Adrenal gland (tissue), 12 donors: ENCODE measurements around the gene CBX8. TPM values are rescaled to one million over a fixed set of nuclear protein-coding genes. Genes with fewer than 3 reads are reported as not detected.

Source experiments
- DNase-seq, 7 donors: peaks; one replicate each; pipeline ENCODE4 v3.0.0-alpha.2; 2019 to 2020
- H3K27ac ChIP-seq, 5 donors: fragments of 200-600 bp; sonication (generic) in 4 of 5; 1 replicate in 3 of 5; 2 replicates in 2 of 5; pipeline versions ENCODE4 v1.5.1 to v1.8.0; 2016 to 2020; ENCODE audit warnings: mild to moderate bottlenecking in 1 of 5
- H3K27me3 ChIP-seq: fragments of 200-600 bp; 2 replicates; pipeline ENCODE4 v1.8.0; 2021
- H3K36me3 ChIP-seq, 2 donors: fragments of 200-600 bp; replicated peaks in 1 of 2; 1 replicate in 1 of 2; 2 replicates in 1 of 2; pipeline versions ENCODE4 v1.5.1 to v1.8.0; 2018 to 2022
- H3K4me1 ChIP-seq, 2 donors: fragments of 200-600 bp; replicated peaks in 1 of 2; 1 replicate in 1 of 2; 2 replicates in 1 of 2; pipeline versions ENCODE4 v1.5.1 to v1.8.0; 2018 to 2021
- H3K4me3 ChIP-seq, 4 donors: fragments of 200-600 bp; sonication (generic) in 3 of 4; one replicate each; pipeline ENCODE4 v1.5.1; 2016 to 2018
- H3K9me3 ChIP-seq, 3 donors: fragments of 200-600 bp; sonication (generic) in 1 of 3; replicated peaks in 1 of 3; 1 replicate in 2 of 3; 2 replicates in 1 of 3; pipeline versions ENCODE4 v1.5.1 to v1.8.0; 2016 to 2021
- POLR2A ChIP-seq, 2 donors: fragments of 450-650 bp; IDR thresholded peaks; one replicate each; pipeline ENCODE4 v1.6.1; 2017; ENCODE audit warnings: antibody characterized with exemption in 2 of 2, mild to moderate bottlenecking in 2 of 2, moderate library complexity in 1 of 2
- whole genome bisulfite sequencing, 4 donors: extraction: QIAGEN DNeasy Blood & Tissue Kit in 2 of 4; methylation state at CpG; one replicate each; pipeline versions ENCODE4 v1.1.5 to v1.1.7; 2013 to 2017; 5-methylcytosine and 5-hydroxymethylcytosine counted together
- intact Hi-C, 2 donors: fragments of 100-400 bp; cut with DNase I; formaldehyde crosslinking; loops; one replicate each; pipeline versions ENCODE4 v1.14.1 to v1.15.0; 2022 to 2023
- polyA plus RNA-seq, 3 donors: library from polyadenylated mRNA; stranded (reverse); fragments of 200-250 nt in 2 of 3; fragments of 350-450 nt in 1 of 3; fragmentation: Illumina TruSeq in 1 of 3; extraction: RNeasy Lipid Tissue Mini Kit (QIAGEN cat#74804) in 1 of 3; gene quantifications; one replicate each; pipeline ENCODE4 v1.2.3, GENCODE V29; 2013 to 2014
- total RNA-seq, 9 donors: library from RNA; depleted of rRNA in 4 of 9; stranded (reverse); fragments of >200 nt in 4 of 9; fragments of 120-200 nt in 1 of 9; fragmentation: NEBNext Ultra II Directional in 1 of 9; extraction: Animal tissue kit (Norgen Biotek cat#: 25700) in 1 of 9; gene quantifications; one replicate each; pipeline versions ENCODE4 v1.1.0 to v1.2.4, GENCODE V29; 2013 to 2023
- TF ChIP-seq, protein P1 (sequence below), 6 experiments: fragments of 450-650 bp in 4 of 6; fragments of 200-600 bp in 2 of 6; sonication (generic) in 1 of 6; IDR thresholded peaks; 1 replicate in 5 of 6; 2 replicates in 1 of 6; pipeline versions ENCODE4 v1.5.1 to v1.8.0; 2016 to 2021; ENCODE audit warnings: antibody characterized with exemption in 6 of 6, mild to moderate bottlenecking in 2 of 6, moderate library complexity in 1 of 6
- donor health status: healthy with polysubstance abuse.
- donor health status: Bipolar disorder and iron deficiency.
- donor health status: DM: yes; HTN: yes; CAD: no.
- donor health status: DM: no; HTN: no; CAD: no.
- donor health status: DM: no; HTN: no; CAD: no.
- donor health status: DM: yes; HTN: yes; CAD: no.

The CBX8 gene
- total and polyA plus RNA-seq, 12 donors: 0.85 to 10.6 (median 5.5) TPM

GRCh38 chr17:79801156-79802038, 4.5 kb upstream of the CBX8 start:
- Histone ChIP-seq H3K9me3 (no peaks in the 10 kb centered on the region), H3K4me1 (peaks cover 13 to 24% of the 10 kb centered on the region in 2 donors), H3K36me3 (no peaks in the 10 kb centered on the region), H3K4me3 (no peak overlapping the region), H3K27ac (no peak overlapping the region), H3K27me3 (peaks cover 83% of the 10 kb centered on the region)
- 4 to 14% (median 8%) methylated on average over 12 to 52 of the region's 52 CpGs for WGBS, 4 donors
- TF ChIP-seq, protein P1, sequence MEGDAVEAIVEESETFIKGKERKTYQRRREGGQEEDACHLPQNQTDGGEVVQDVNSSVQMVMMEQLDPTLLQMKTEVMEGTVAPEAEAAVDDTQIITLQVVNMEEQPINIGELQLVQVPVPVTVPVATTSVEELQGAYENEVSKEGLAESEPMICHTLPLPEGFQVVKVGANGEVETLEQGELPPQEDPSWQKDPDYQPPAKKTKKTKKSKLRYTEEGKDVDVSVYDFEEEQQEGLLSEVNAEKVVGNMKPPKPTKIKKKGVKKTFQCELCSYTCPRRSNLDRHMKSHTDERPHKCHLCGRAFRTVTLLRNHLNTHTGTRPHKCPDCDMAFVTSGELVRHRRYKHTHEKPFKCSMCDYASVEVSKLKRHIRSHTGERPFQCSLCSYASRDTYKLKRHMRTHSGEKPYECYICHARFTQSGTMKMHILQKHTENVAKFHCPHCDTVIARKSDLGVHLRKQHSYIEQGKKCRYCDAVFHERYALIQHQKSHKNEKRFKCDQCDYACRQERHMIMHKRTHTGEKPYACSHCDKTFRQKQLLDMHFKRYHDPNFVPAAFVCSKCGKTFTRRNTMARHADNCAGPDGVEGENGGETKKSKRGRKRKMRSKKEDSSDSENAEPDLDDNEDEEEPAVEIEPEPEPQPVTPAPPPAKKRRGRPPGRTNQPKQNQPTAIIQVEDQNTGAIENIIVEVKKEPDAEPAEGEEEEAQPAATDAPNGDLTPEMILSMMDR (IDR thresholded peaks at IDR 0.05): no peak
- TF ChIP-seq POLR2A (IDR thresholded peaks at IDR 0.05): no peak
- intact Hi-C loops: loop anchor here in 1 of 2 donors (5.0 kb wide), 1 partner anchor 36 kb away; the partner anchor contains the start of gene CBX4
- peak in 1 of 7 donors; percentile 30 for DNase-seq

GRCh38 chr17:79800325-79801155, 3.7 kb upstream of the CBX8 start:
- WGBS, 4 donors: 2 to 5% (median 2%) methylated on average over 24 to 44 of the region's 44 CpGs
- Histone ChIP-seq H3K36me3 (no peaks in the 10 kb centered on the region), H3K27me3 (peaks cover 78% of the 10 kb centered on the region)

GRCh38 chr17:79799538-79800324, 2.9 kb upstream of the CBX8 start:
- intact Hi-C loops: loop anchor here (2.0 to 5.0 kb wide), 2 partner anchors 38 to 41 kb away; partner anchors contain the start of gene CBX4 (in 1 of the 2)
- 5 to 10% (median 7%) methylated on average over 24 to 31 of the region's 31 CpGs for WGBS, 4 donors
- Histone ChIP-seq H3K4me3 (no peak overlapping the region), H3K36me3 (no peaks in the 10 kb centered on the region), H3K4me1 (peaks cover 13 to 30% of the 10 kb centered on the region in 2 donors), H3K27me3 (peaks cover 70% of the 10 kb centered on the region), H3K9me3 (no peaks in the 10 kb centered on the region), H3K27ac (no peak overlapping the region)
- DNase-seq: no peak
- TF ChIP-seq POLR2A (IDR thresholded peaks at IDR 0.05): no peak
- TF ChIP-seq, protein P1 (IDR thresholded peaks at IDR 0.05): no peak

More at GRCh38 chr17:79800325-79801155, 3.7 kb upstream of the CBX8 start:
- Histone ChIP-seq H3K27ac (no peak overlapping the region), H3K9me3 (no peaks in the 10 kb centered on the region), H3K4me3 (peak overlapping the region in 1 of 4 donors; percentile 11), H3K4me1 (peaks cover 13 to 30% of the 10 kb centered on the region in 2 donors)
- TF ChIP-seq, protein P1 (IDR thresholded peaks at IDR 0.05): no peak
- no peak for TF ChIP-seq POLR2A (IDR thresholded peaks at IDR 0.05)
- peak in 1 of 7 donors; percentile 39 for DNase-seq
- intact Hi-C loops: loop anchor here in 1 of 2 donors (5.0 kb wide), 1 partner anchor 37 kb away; the partner anchor contains the start of gene CBX4
